Kidney (tissue), 14 donors: Measurements from ENCODE around the gene CHRNE. TPM values are rescaled to one million over a fixed set of nuclear protein-coding genes. Genes with fewer than 3 reads are reported as not detected.

Experiments
- DNase-seq, 5 donors: peaks; one replicate each; pipeline ENCODE4 v3.0.0-alpha.2; 2013 to 2020
- FAIRE-seq: peaks from 2 replicates; lab custom pipeline; 2012; peaks lifted over from hg19 to GRCh38; lab: Jason Lieb, UNC
- H3K27ac ChIP-seq, 2 donors: one replicate each; pipeline ENCODE4 v1.7.0; 2013; ENCODE audit warnings: low read depth in 2 of 2, low read length in 2 of 2, inconsistent platforms in 1 of 2
- H3K27me3 ChIP-seq: one replicate; pipeline ENCODE4 v1.7.1; 2013; ENCODE audit warnings: low read length, inconsistent platforms; ENCODE audit not compliant: control insufficient read depth, insufficient read depth
- H3K36me3 ChIP-seq, 3 donors: one replicate each; pipeline versions ENCODE4 v1.7.0 to v1.7.1; 2013; ENCODE audit warnings: low read length in 3 of 3, control low read depth in 1 of 3, inconsistent platforms in 1 of 3; ENCODE audit not compliant: insufficient read depth in 3 of 3, control insufficient read depth in 2 of 3
- H3K4me1 ChIP-seq, 3 donors: one replicate each; pipeline versions ENCODE4 v1.7.0 to v1.7.1; 2013; ENCODE audit warnings: low read length in 3 of 3, inconsistent platforms in 1 of 3, low read depth in 1 of 3; ENCODE audit not compliant: control insufficient read depth in 2 of 3, insufficient read depth in 2 of 3
- H3K4me3 ChIP-seq, 3 donors: one replicate each; pipeline versions ENCODE4 v1.7.0 to v1.8.1; 2013; ENCODE audit warnings: low read length in 3 of 3, control low read depth in 1 of 3, inconsistent platforms in 1 of 3
- H3K9ac ChIP-seq, 3 donors: one replicate each; pipeline versions ENCODE4 v1.7.0 to v1.7.1; 2013; ENCODE audit warnings: low read length in 3 of 3, control low read depth in 1 of 3, inconsistent platforms in 1 of 3
- H3K9me3 ChIP-seq, 3 donors: one replicate each; pipeline versions ENCODE4 v1.7.0 to v1.7.1; 2013; ENCODE audit warnings: low read length in 3 of 3, control low read depth in 1 of 3, inconsistent platforms in 1 of 3; ENCODE audit not compliant: control insufficient read depth in 2 of 3, insufficient read depth in 1 of 3
- CTCF ChIP-seq: IDR thresholded peaks from 3 replicates; pipeline ENCODE4 v1.5.1; 2012; ENCODE audit warnings: mild to moderate bottlenecking, moderate library complexity, borderline replicate concordance; ENCODE audit not compliant: insufficient read depth; ENCODE audit errors: extremely low read depth
- intact Hi-C: fragments of 100-400 bp; cut with DNase I; formaldehyde crosslinking; loops from one replicate; pipeline ENCODE4 v1.11.1; 2022
- polyA plus RNA-seq: library from polyadenylated mRNA; stranded (reverse); fragments of 350-450 nt; fragmentation: Illumina TruSeq; extraction: RNeasy Lipid Tissue Mini Kit (QIAGEN cat#74804); gene quantifications from one replicate; pipeline ENCODE4 v1.2.3, GENCODE V29; 2014; ENCODE audit warnings: low read depth, low replicate concordance; ENCODE audit not compliant: insufficient read depth
- total RNA-seq: library from RNA; stranded (reverse); fragmentation: NEBNext Ultra II Directional; extraction: Animal tissue kit (Norgen Biotek cat#: 25700); gene quantifications from one replicate; pipeline ENCODE4 v1.2.1, GENCODE V29; 2021
- donor health status: control.
- donor health status: control.
- donor health status: control.
- donor health status: control.
- donor health status: control.
- donor health status: DM: yes; HTN: yes; CAD: no.
- donor health status: Normal renal cell carcinoma (clear cell type).

Gene CHRNE
- total and polyA plus RNA-seq, 2 donors from 2014 or later: 0.82 to 1.3 TPM

- H3K9ac ChIP-seq: peak overlapping the region; percentile 34 to 87 (median 68)
- FAIRE-seq: no peak
- H3K9me3 ChIP-seq: no peaks in the 10 kb centered on the region
- no peak for DNase-seq
- H3K4me1 ChIP-seq: peaks cover 5 to 39% (median 20%) of the 10 kb centered on the region in 3 donors
- no peak overlapping the region for H3K27ac ChIP-seq
- intact Hi-C loops: no loop called here
- no peaks in the 10 kb centered on the region for H3K27me3 ChIP-seq
- peaks cover 4 to 39% (median 24%) of the 10 kb centered on the region in 3 donors for H3K36me3 ChIP-seq
- no peak for TF ChIP-seq CTCF
- H3K4me3 ChIP-seq: peak overlapping the region; percentile 68 to 95 (median 84)
These were observed 38.4 kb upstream of the CHRNE start for GRCh38 chr17:4941319-4941610.

DNA sequence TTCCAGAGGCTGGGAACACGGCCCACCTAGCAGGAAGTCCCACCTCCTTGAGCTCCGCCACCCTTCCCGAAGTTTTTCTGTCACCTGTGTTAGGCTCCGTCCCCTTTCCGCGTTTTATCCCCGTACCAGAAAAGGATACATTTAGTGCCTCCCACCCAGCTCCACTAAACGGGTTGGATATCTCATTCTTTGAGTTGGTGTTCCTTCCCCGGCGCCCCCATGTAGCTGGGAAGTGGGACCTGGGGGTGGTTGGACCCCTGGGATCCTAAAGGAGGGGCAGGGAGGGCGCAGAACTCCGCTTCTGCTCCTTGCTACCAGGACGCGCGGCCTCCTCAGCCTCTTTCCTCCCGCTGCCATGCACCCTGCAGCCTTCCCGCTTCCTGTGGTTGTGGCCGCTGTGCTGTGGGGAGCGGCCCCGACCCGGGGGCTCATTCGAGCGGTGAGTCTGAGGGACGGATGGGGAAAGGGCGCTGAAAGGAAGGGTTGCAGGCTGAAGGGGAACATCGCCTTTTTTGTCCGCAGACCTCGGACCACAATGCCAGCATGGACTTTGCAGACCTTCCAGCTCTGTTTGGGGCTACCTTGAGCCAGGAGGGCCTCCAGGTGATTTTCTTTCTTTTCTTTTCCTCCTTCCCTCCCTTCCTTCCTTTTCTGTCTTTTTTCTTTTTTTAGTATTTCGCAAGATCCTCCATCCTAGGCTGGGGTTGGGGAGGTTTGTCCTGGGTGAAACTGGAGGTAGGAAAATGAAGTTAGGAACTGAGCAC lies 37.8 kb upstream of the CHRNE start:
- H3K9ac ChIP-seq: peak overlapping the region; percentile 34 to 87 (median 68)
- FAIRE-seq (no peak), DNase-seq (peak in 2 of 5 donors; percentile 60 to 90)
- H3K27me3 ChIP-seq: no peaks in the 10 kb centered on the region
- peak overlapping the region; percentile 86 to 87 for H3K27ac ChIP-seq
- H3K4me1 ChIP-seq: peaks cover 5 to 37% (median 18%) of the 10 kb centered on the region in 3 donors
- peaks cover 2 to 36% (median 22%) of the 10 kb centered on the region in 3 donors for H3K36me3 ChIP-seq
- TF ChIP-seq CTCF: no peak
- intact Hi-C loops: no loop called here
- peak overlapping the region; percentile 68 to 95 (median 84) for H3K4me3 ChIP-seq
- no peaks in the 10 kb centered on the region for H3K9me3 ChIP-seq

GRCh38 chr17:4939796-4940554 lies 37.1 kb upstream of the CHRNE start, which contains the start of the genes RNF167 and SLC25A11:
Gene RNF167 (plus strand): TSS chr17:4940268. CDS start chr17:4940910, 642 bp downstream.
Gene SLC25A11 (minus strand): TSS chr17:4940046. CDS start chr17:4939910, 136 bp downstream.
- Histone ChIP-seq H3K27ac (peak within 1 kb of the TSS; percentile 86 to 87), H3K36me3 (peaks cover 0 to 36% (median 19%) of the 10 kb centered on the region in 3 donors), H3K9ac (peak within 1 kb of the TSS; percentile 45 to 96 (median 68)), H3K9me3 (no peaks in the 10 kb centered on the region), H3K4me1 (peaks cover 5 to 29% (median 18%) of the 10 kb centered on the region in 3 donors), H3K4me3 (peak within 1 kb of the TSS; percentile 80 to 95 (median 84)), H3K27me3 (no peaks in the 10 kb centered on the region)
- DNase-seq (peak; percentile 98 to 100 (median 98)), FAIRE-seq (peak; percentile 85)
- intact Hi-C loops: no loop called here
- peak; percentile 14 for TF ChIP-seq CTCF
